Endodermal cell (in vitro differentiated cells): Measurements from ENCODE around the gene PRDM16. TPM values are rescaled to one million over a fixed set of nuclear protein-coding genes. Genes with fewer than 3 reads are reported as not detected.
A peak's percentile ranks its signal among the peaks of the same experiment; 100 is the strongest.

Source experiments
- DNase-seq: peaks from one replicate; pipeline ENCODE4 v3.0.0-alpha.2; 2017
- H3K27ac ChIP-seq: 2 replicates; pipeline ENCODE4 v1.5.1; 2013; ENCODE audit warnings: mild to moderate bottlenecking, low read depth, low read length, moderate library complexity
- H3K27me3 ChIP-seq: 2 replicates; pipeline ENCODE4 v1.6.1; 2013; ENCODE audit warnings: mild to moderate bottlenecking, low read length, moderate library complexity; ENCODE audit not compliant: insufficient read depth, control insufficient read depth, poor library complexity, severe bottlenecking
- H3K36me3 ChIP-seq: 2 replicates; pipeline ENCODE4 v1.7.0; 2013; ENCODE audit warnings: mild to moderate bottlenecking, low read length, moderate library complexity; ENCODE audit not compliant: control insufficient read depth, insufficient read depth
- H3K4me1 ChIP-seq: one replicate; pipeline ENCODE4 v1.7.0; 2013; ENCODE audit warnings: low read length; ENCODE audit not compliant: control insufficient read depth, insufficient read depth
- H3K4me3 ChIP-seq: 2 replicates; pipeline ENCODE4 v1.5.1; 2013; ENCODE audit warnings: mild to moderate bottlenecking, low read length, moderate library complexity
- H3K9ac ChIP-seq: 2 replicates; pipeline ENCODE4 v1.6.1; 2013; ENCODE audit warnings: mild to moderate bottlenecking, low read length, moderate library complexity; ENCODE audit not compliant: poor library complexity, severe bottlenecking; ENCODE audit errors: extremely low read depth
- H3K9me3 ChIP-seq: 2 replicates; pipeline ENCODE4 v1.6.1; 2013; ENCODE audit warnings: mild to moderate bottlenecking, low read length, moderate library complexity; ENCODE audit not compliant: control insufficient read depth
- H3K27ac Mint-ChIP-seq: 2 replicates; pipeline ENCODE4 v1.8.0; 2020; ENCODE audit warnings: mixed read lengths
- H3K27me3 Mint-ChIP-seq: 2 replicates; pipeline ENCODE4 v1.8.0; 2021; ENCODE audit warnings: mild to moderate bottlenecking, mixed read lengths; ENCODE audit not compliant: insufficient read depth
- H3K36me3 Mint-ChIP-seq: 2 replicates; pipeline ENCODE4 v1.8.0; 2020; ENCODE audit warnings: low read depth, mixed read lengths
- H3K4me1 Mint-ChIP-seq: 2 replicates; pipeline ENCODE4 v1.8.0; 2020; ENCODE audit warnings: mixed read lengths
- H3K4me3 Mint-ChIP-seq: 2 replicates; pipeline ENCODE4 v1.8.0; 2020; ENCODE audit warnings: mild to moderate bottlenecking, moderate library complexity, mixed read lengths
- H3K9me3 Mint-ChIP-seq: 2 replicates; pipeline ENCODE4 v1.8.0; 2020; ENCODE audit warnings: mild to moderate bottlenecking, mixed read lengths
- WGBS, 2 experiments: methylation state at CpG; one replicate each; pipeline versions ENCODE4 v1.1.5 to v1.1.7; 2013; ENCODE audit warnings: missing lambda C conversion rate in 2 of 2, mixed read lengths in 1 of 2; ENCODE audit not compliant: insufficient coverage in 1 of 2, insufficient read length in 1 of 2; 5-methylcytosine and 5-hydroxymethylcytosine counted together
- total RNA-seq, 2 donors: library from RNA; stranded (reverse); fragmentation: NEBNext Ultra II Directional in 1 of 2; extraction: Animal tissue kit (Norgen Biotek cat#: 25700) in 1 of 2; gene quantifications; 2 replicates in 1 of 2; 3 replicates in 1 of 2; pipeline ENCODE4 v1.2.1, GENCODE V29; 2021
- TF ChIP-seq, protein P1 (sequence below): fragments of 200-600 bp; sonication (generic); conservative IDR thresholded peaks from 2 replicates; pipeline ENCODE4 v1.5.0; 2021; ENCODE audit warnings: antibody characterized with exemption, mild to moderate bottlenecking

PRDM16 gene
- total RNA-seq, 2 donors from 2014 or later: 2.1 to 4.0 TPM

DNA sequence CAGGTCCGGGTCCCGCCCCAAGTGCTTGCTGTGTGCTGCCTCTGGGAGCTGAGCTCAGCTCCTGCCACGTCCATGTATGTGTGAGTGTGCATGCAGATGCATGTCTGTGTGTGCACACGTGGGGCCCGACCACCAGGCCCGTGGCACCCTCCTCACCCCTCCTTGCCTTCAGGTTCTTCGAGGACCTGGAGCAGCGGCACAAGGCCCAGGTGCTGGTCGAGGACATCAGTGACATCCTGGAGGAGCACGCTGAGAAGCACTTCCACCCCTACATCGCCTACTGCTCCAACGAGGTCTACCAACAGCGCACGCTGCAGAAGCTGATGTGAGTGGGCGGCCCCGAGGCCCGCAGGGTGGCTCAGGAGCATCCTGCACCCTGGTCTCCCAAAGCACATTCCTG lies 403.9 kb downstream of the PRDM16 start:
- no peaks in the 10 kb centered on the region for H3K9me3 ChIP-seq
- Mint-ChIP-seq H3K4me1 (peaks cover 7% of the 10 kb centered on the region), H3K27ac (peak overlapping the region; percentile 58), H3K27me3 (no peaks in the 10 kb centered on the region), H3K9me3 (no peaks in the 10 kb centered on the region), H3K36me3 (peaks cover 28% of the 10 kb centered on the region), H3K4me3 (no peak overlapping the region)
- TF ChIP-seq, protein P1, sequence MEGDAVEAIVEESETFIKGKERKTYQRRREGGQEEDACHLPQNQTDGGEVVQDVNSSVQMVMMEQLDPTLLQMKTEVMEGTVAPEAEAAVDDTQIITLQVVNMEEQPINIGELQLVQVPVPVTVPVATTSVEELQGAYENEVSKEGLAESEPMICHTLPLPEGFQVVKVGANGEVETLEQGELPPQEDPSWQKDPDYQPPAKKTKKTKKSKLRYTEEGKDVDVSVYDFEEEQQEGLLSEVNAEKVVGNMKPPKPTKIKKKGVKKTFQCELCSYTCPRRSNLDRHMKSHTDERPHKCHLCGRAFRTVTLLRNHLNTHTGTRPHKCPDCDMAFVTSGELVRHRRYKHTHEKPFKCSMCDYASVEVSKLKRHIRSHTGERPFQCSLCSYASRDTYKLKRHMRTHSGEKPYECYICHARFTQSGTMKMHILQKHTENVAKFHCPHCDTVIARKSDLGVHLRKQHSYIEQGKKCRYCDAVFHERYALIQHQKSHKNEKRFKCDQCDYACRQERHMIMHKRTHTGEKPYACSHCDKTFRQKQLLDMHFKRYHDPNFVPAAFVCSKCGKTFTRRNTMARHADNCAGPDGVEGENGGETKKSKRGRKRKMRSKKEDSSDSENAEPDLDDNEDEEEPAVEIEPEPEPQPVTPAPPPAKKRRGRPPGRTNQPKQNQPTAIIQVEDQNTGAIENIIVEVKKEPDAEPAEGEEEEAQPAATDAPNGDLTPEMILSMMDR: no peak
- H3K27ac ChIP-seq: no peak overlapping the region
- peaks cover 8% of the 10 kb centered on the region for H3K4me1 ChIP-seq
- WGBS, 2 experiments: 95 to 99% methylated on average over 15 to 17 of the region's 17 CpGs
- peaks cover 20% of the 10 kb centered on the region for H3K36me3 ChIP-seq
- H3K4me3 ChIP-seq: no peak overlapping the region
- H3K9ac ChIP-seq: no peak overlapping the region
- no peaks in the 10 kb centered on the region for H3K27me3 ChIP-seq
- no peak for DNase-seq

DNA sequence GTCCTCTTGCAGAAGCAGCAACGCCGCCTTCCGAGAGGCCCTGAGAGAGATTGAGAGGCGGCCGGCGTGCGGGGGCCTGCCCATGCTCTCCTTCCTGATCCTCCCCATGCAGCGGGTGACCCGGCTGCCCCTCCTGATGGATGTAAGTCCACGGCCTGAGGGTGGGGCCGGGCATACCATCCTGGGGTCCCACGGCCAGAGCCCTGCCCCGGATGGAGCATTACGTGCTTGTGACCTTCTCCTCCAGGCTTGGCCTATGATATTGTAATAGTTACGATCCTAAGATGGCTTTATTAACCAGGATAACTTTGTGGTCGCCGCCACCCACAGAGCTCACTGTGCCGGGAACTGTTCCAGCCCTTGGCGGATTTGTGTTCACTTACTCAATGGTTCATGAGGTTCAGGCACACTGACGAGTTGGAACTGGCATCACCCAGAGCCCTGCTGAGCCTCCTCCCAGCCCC lies 404.4 kb downstream of the PRDM16 start:
- peaks cover 20% of the 10 kb centered on the region for H3K36me3 ChIP-seq
- no peak overlapping the region for H3K27ac Mint-ChIP-seq
- H3K36me3 Mint-ChIP-seq: peaks cover 26% of the 10 kb centered on the region
- peaks cover 7% of the 10 kb centered on the region for H3K4me1 Mint-ChIP-seq
- 89 to 94% methylated on average over 15 to 20 of the region's 20 CpGs for WGBS, 2 experiments
- no peak overlapping the region for H3K27ac ChIP-seq
- no peaks in the 10 kb centered on the region for H3K27me3 Mint-ChIP-seq
- H3K4me1 ChIP-seq: peaks cover 8% of the 10 kb centered on the region
- DNase-seq: no peak
- TF ChIP-seq, protein P1: no peak
- H3K27me3 ChIP-seq: no peaks in the 10 kb centered on the region
- H3K9me3 Mint-ChIP-seq: no peaks in the 10 kb centered on the region
- H3K9ac ChIP-seq: no peak overlapping the region
- H3K9me3 ChIP-seq: no peaks in the 10 kb centered on the region
- no peak overlapping the region for H3K4me3 Mint-ChIP-seq
- H3K4me3 ChIP-seq: no peak overlapping the region

DNA sequence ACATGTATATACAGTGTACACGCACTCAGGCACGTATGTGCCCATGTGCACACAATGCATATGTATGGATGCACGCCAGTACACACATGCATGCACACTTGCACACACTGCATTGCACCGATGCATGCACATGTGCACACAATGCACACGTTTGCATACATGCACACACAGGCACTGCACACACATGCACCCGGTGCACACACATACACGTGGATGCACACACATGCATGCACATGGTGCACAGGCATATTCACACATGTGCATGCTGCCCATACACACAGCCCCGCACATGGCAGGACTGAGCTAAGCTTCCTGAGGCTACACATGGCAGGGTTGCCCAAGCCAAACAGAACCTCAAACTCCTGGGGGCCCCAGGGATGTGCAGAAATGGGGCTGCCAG lies 405.0 kb downstream of the PRDM16 start:
- Histone ChIP-seq H3K9me3 (no peaks in the 10 kb centered on the region), H3K9ac (no peak overlapping the region), H3K36me3 (peaks cover 20% of the 10 kb centered on the region), H3K4me3 (no peak overlapping the region), H3K27ac (no peak overlapping the region), H3K4me1 (peaks cover 8% of the 10 kb centered on the region), H3K27me3 (no peaks in the 10 kb centered on the region)
- H3K4me3 Mint-ChIP-seq: no peak overlapping the region
- TF ChIP-seq, protein P1: no peak
- H3K27me3 Mint-ChIP-seq: no peaks in the 10 kb centered on the region
- H3K36me3 Mint-ChIP-seq: peaks cover 23% of the 10 kb centered on the region
- 95 to 96% methylated on average over 6 to 8 of the region's 8 CpGs for WGBS, 2 experiments
- no peak for DNase-seq
- no peak overlapping the region for H3K27ac Mint-ChIP-seq
- peaks cover 7% of the 10 kb centered on the region for H3K4me1 Mint-ChIP-seq
- no peaks in the 10 kb centered on the region for H3K9me3 Mint-ChIP-seq
